Liver (tissue), 3 donors: ENCODE results near the gene SLC24A4.

Source experiments
- EGR1 ChIP-seq, 2 donors: IDR thresholded peaks; 2 replicates each; pipeline ENCODE4 v1.6.1; 2016 to 2018; ENCODE audit warnings: antibody characterized with exemption in 2 of 2, low read depth in 2 of 2
- GABPA ChIP-seq, 2 donors: IDR thresholded peaks in 1 of 2; conservative IDR thresholded peaks in 1 of 2; 2 replicates each; pipeline ENCODE4 v1.6.1; 2016; ENCODE audit warnings: antibody characterized with exemption in 2 of 2, mild to moderate bottlenecking in 1 of 2, moderate library complexity in 1 of 2
- JUND ChIP-seq, 2 donors: IDR thresholded peaks; 2 replicates each; pipeline ENCODE4 v1.6.1; 2016; ENCODE audit warnings: antibody characterized with exemption in 2 of 2
- RAD21 ChIP-seq, 2 donors: IDR thresholded peaks; 2 replicates each; pipeline ENCODE4 v1.6.1; 2016; ENCODE audit warnings: antibody characterized with exemption in 2 of 2, mild to moderate bottlenecking in 2 of 2
- SP1 ChIP-seq: IDR thresholded peaks from 2 replicates; pipeline ENCODE4 v1.6.1; 2018; ENCODE audit warnings: antibody characterized with exemption, mild to moderate bottlenecking
- TF ChIP-seq, protein P1 (sequence below): IDR thresholded peaks from 2 replicates; pipeline ENCODE4 v1.6.1; 2016; ENCODE audit warnings: antibody characterized with exemption
- TF ChIP-seq, protein P2 (sequence below): fragments of 150-350 bp; IDR thresholded peaks from 2 replicates; pipeline ENCODE4 v1.5.1; 2017; ENCODE audit warnings: improper control_type of control experiment, low read depth, low read length; ENCODE audit not compliant: missing input control
- TF ChIP-seq, protein P3 (sequence below): IDR thresholded peaks from 2 replicates; pipeline ENCODE4 v1.6.1; 2016; ENCODE audit warnings: antibody characterized with exemption
- TF ChIP-seq, protein P4 (sequence below): IDR thresholded peaks from 2 replicates; pipeline ENCODE4 v1.6.1; 2016; ENCODE audit warnings: antibody characterized with exemption, mild to moderate bottlenecking
- donor health status: healthy.
- donor health status: healthy.

DNA sequence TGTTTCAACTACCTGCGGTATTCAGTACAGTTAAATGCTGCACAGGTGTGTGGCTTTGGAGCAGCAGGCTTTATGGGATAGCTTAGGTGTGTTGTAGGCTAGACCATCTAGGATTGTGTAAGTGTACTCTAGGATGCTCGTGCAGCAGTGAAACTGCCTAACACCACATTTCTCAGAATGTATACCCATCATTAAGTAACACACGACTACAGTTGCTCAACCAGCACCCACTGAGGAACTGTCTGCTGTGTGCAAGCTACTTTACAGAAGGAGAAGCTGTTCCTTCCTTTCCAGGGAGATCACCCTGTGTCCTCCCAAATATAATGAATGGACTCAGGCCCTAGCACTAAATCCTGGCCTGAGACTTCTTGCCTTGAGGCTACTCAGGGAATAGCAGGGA is 94.8 kb downstream of the SLC24A4 start:
- TF ChIP-seq, protein P1, sequence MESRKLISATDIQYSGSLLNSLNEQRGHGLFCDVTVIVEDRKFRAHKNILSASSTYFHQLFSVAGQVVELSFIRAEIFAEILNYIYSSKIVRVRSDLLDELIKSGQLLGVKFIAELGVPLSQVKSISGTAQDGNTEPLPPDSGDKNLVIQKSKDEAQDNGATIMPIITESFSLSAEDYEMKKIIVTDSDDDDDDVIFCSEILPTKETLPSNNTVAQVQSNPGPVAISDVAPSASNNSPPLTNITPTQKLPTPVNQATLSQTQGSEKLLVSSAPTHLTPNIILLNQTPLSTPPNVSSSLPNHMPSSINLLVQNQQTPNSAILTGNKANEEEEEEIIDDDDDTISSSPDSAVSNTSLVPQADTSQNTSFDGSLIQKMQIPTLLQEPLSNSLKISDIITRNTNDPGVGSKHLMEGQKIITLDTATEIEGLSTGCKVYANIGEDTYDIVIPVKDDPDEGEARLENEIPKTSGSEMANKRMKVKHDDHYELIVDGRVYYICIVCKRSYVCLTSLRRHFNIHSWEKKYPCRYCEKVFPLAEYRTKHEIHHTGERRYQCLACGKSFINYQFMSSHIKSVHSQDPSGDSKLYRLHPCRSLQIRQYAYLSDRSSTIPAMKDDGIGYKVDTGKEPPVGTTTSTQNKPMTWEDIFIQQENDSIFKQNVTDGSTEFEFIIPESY: no peak
- no peak for TF ChIP-seq RAD21 (IDR thresholded peaks at IDR 0.05)
- TF ChIP-seq, protein P2, sequence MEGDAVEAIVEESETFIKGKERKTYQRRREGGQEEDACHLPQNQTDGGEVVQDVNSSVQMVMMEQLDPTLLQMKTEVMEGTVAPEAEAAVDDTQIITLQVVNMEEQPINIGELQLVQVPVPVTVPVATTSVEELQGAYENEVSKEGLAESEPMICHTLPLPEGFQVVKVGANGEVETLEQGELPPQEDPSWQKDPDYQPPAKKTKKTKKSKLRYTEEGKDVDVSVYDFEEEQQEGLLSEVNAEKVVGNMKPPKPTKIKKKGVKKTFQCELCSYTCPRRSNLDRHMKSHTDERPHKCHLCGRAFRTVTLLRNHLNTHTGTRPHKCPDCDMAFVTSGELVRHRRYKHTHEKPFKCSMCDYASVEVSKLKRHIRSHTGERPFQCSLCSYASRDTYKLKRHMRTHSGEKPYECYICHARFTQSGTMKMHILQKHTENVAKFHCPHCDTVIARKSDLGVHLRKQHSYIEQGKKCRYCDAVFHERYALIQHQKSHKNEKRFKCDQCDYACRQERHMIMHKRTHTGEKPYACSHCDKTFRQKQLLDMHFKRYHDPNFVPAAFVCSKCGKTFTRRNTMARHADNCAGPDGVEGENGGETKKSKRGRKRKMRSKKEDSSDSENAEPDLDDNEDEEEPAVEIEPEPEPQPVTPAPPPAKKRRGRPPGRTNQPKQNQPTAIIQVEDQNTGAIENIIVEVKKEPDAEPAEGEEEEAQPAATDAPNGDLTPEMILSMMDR: no peak
- no peak for TF ChIP-seq EGR1 (IDR thresholded peaks at IDR 0.05; ENCODE audit: low read depth in 2 of 2)
- TF ChIP-seq JUND (IDR thresholded peaks at IDR 0.05): no peak
- TF ChIP-seq, protein P3, sequence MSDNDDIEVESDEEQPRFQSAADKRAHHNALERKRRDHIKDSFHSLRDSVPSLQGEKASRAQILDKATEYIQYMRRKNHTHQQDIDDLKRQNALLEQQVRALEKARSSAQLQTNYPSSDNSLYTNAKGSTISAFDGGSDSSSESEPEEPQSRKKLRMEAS: no peak
- no peak for TF ChIP-seq GABPA (IDR thresholded peaks at IDR 0.05 in 1 of 2, conservative IDR thresholded peaks at IDR 0.05 in 1 of 2)
- TF ChIP-seq, protein P4, sequence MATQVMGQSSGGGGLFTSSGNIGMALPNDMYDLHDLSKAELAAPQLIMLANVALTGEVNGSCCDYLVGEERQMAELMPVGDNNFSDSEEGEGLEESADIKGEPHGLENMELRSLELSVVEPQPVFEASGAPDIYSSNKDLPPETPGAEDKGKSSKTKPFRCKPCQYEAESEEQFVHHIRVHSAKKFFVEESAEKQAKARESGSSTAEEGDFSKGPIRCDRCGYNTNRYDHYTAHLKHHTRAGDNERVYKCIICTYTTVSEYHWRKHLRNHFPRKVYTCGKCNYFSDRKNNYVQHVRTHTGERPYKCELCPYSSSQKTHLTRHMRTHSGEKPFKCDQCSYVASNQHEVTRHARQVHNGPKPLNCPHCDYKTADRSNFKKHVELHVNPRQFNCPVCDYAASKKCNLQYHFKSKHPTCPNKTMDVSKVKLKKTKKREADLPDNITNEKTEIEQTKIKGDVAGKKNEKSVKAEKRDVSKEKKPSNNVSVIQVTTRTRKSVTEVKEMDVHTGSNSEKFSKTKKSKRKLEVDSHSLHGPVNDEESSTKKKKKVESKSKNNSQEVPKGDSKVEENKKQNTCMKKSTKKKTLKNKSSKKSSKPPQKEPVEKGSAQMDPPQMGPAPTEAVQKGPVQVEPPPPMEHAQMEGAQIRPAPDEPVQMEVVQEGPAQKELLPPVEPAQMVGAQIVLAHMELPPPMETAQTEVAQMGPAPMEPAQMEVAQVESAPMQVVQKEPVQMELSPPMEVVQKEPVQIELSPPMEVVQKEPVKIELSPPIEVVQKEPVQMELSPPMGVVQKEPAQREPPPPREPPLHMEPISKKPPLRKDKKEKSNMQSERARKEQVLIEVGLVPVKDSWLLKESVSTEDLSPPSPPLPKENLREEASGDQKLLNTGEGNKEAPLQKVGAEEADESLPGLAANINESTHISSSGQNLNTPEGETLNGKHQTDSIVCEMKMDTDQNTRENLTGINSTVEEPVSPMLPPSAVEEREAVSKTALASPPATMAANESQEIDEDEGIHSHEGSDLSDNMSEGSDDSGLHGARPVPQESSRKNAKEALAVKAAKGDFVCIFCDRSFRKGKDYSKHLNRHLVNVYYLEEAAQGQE: no peak
- TF ChIP-seq SP1: no peak
